AG10803 (cell line): ENCODE measurements around the gene IFIT3.
A peak's percentile ranks its signal among the peaks of the same experiment; 100 is the strongest.

Source experiments
- DNase-seq: peaks from one replicate; pipeline ENCODE4 v3.0.0; 2010; ENCODE audit warnings: low read depth
- H3K4me3 ChIP-seq: 2 replicates; pipeline ENCODE4 v1.5.1; 2011; ENCODE audit warnings: mild to moderate bottlenecking, low read length, control low read depth
- CTCF ChIP-seq: conservative IDR thresholded peaks from 2 replicates; pipeline ENCODE4 v1.5.1; 2011; ENCODE audit warnings: mild to moderate bottlenecking, low read length, control low read depth, inconsistent platforms

Gene IFIT3

GRCh38 chr10:89339875-89340274 lies 12.1 kb downstream of the IFIT3 start:
- no peak overlapping the region for H3K4me3 ChIP-seq
- DNase-seq, result no peak
- no peak for TF ChIP-seq CTCF

- no peak overlapping the region for H3K4me3 ChIP-seq
- no peak for DNase-seq
- TF ChIP-seq CTCF, result no peak
Observed at GRCh38 chr10:89341649-89342048, 13.9 kb downstream of the IFIT3 start.

- no peak overlapping the region for H3K4me3 ChIP-seq
- DNase-seq, result peak; percentile 78
- no peak for TF ChIP-seq CTCF
Observed at GRCh38 chr10:89342206-89342958, 14.6 kb downstream of the IFIT3 start.

- no peak for DNase-seq
- H3K4me3 ChIP-seq, result no peak overlapping the region
- TF ChIP-seq CTCF, result no peak
Observed at GRCh38 chr10:89343089-89343767, 15.4 kb downstream of the IFIT3 start.

GRCh38 chr10:89344156-89344555 lies 16.4 kb downstream of the IFIT3 start:
- H3K4me3 ChIP-seq, result no peak overlapping the region
- DNase-seq, result no peak
- no peak for TF ChIP-seq CTCF

- no peak for DNase-seq
- no peak overlapping the region for H3K4me3 ChIP-seq
- TF ChIP-seq CTCF, result no peak
Observed at GRCh38 chr10:89345367-89346000, 17.7 kb downstream of the IFIT3 start.
